A673 (cell line): ENCODE results near the gene ENDOD1. TPM values are rescaled to one million over a fixed set of nuclear protein-coding genes. Genes with fewer than 3 reads are reported as not detected.

Experiments
- BruUV-seq: library from RNA; stranded (reverse); fragments of 400-500 nt; replicated peaks from 2 replicates; lab custom pipeline; 2021; lab: Mats Ljungman, UMichigan
- CTCF ChIA-PET: fragments of 300-600 bp; sonication (Branson Sonifier 250); formaldehyde crosslinking; loops from one replicate; lab custom pipeline; 2022; ENCODE audit warnings: antibody characterized with exemption; lab: Charles Lee
- POLR2A ChIA-PET: fragments of 300-600 bp; sonication (Branson Sonifier 250); formaldehyde crosslinking; loops from one replicate; lab custom pipeline; 2022; ENCODE audit warnings: antibody characterized with exemption; ENCODE audit not compliant: low non-redundant PET; lab: Charles Lee
- DNase-seq: peaks from one replicate; pipeline ENCODE4 v3.0.0-alpha.2; 2015; ENCODE audit warnings: low spot score
- H3K27ac ChIP-seq: fragments of 200-600 bp; sonication (generic); 2 replicates; pipeline ENCODE4 v1.5.1; 2016; ENCODE audit warnings: mixed run types, low read depth, mild to moderate bottlenecking, mixed read lengths, antibody characterized with exemption, low read length; ENCODE audit not compliant: poor library complexity, severe bottlenecking
- H3K27me3 ChIP-seq: fragments of 200-600 bp; sonication (generic); replicated peaks from 2 replicates; pipeline ENCODE4 v1.6.1; 2017; ENCODE audit warnings: mixed run types, low read depth, mild to moderate bottlenecking, mixed read lengths, antibody characterized with exemption, low read length; ENCODE audit not compliant: insufficient read depth, poor library complexity
- H3K36me3 ChIP-seq: fragments of 200-600 bp; sonication (generic); 2 replicates; pipeline ENCODE4 v1.6.1; 2016; ENCODE audit warnings: mixed run types, mild to moderate bottlenecking, mixed read lengths, antibody characterized with exemption, low read length; ENCODE audit not compliant: insufficient read depth, poor library complexity, severe bottlenecking
- H3K4me1 ChIP-seq: fragments of 200-600 bp; sonication (generic); 2 replicates; pipeline ENCODE4 v1.6.1; 2017; ENCODE audit warnings: mixed run types, mild to moderate bottlenecking, mixed read lengths, antibody characterized with exemption, low read length; ENCODE audit not compliant: insufficient read depth, poor library complexity, severe bottlenecking
- H3K4me3 ChIP-seq: fragments of 200-600 bp; sonication (generic); 2 replicates; pipeline ENCODE4 v1.5.1; 2016; ENCODE audit warnings: low read depth, mixed run types, mild to moderate bottlenecking, mixed read lengths, low read length; ENCODE audit not compliant: poor library complexity, severe bottlenecking
- H3K9me3 ChIP-seq: fragments of 200-600 bp; sonication (generic); 2 replicates; pipeline ENCODE4 v1.6.1; 2016; ENCODE audit warnings: mixed run types, low read depth, mild to moderate bottlenecking, mixed read lengths, antibody characterized with exemption, low read length; ENCODE audit not compliant: poor library complexity, severe bottlenecking
- EZH2 ChIP-seq: fragments of 200-600 bp; sonication (generic); IDR thresholded peaks from 2 replicates; pipeline ENCODE4 v1.6.1; 2017; ENCODE audit warnings: borderline replicate concordance, low read depth, mild to moderate bottlenecking, mixed read lengths, antibody characterized with exemption, low read length; ENCODE audit not compliant: poor library complexity, severe bottlenecking
- intact Hi-C: fragments of 100-400 bp; cut with micrococcal nuclease; formaldehyde crosslinking; loops from one replicate; pipeline ENCODE4 v1.10.0; 2022; ENCODE audit not compliant: unreplicated experiment
- total RNA-seq: library from RNA; stranded (reverse); gene quantifications from 2 replicates; pipeline ENCODE4 v1.2.3, GENCODE V29; 2021
- TF ChIP-seq, protein P1 (sequence below): fragments of 300-800, 200-600 bp; sonication (generic); conservative IDR thresholded peaks from 2 replicates; pipeline ENCODE4 v1.5.1; 2017; ENCODE audit warnings: low read depth, mild to moderate bottlenecking, antibody characterized with exemption, low read length, moderate library complexity, mixed read lengths

ENDOD1 gene
- total RNA-seq, 1 experiment from 2014 or later = 7.3 TPM

DNA sequence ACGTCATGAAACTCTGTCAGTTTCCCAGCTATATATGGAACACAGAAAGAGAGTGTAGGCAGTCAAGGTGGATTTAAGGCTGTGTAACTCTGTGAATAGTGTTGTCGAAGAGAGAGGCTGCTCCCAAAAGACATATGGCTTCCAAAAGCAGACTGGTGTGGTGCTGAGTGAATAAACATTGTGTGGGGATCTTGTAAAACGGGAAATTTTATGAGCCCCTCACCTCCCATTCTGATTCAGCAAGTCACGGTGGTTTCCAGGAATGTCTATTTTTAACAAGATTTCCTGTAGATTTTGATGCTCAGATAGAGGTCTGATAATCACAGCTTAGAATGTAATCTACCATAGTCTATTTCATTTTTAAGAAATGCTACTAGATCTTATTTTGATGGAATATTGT, 73.5 kb downstream of the ENDOD1 start:
- TF ChIP-seq, protein P1, sequence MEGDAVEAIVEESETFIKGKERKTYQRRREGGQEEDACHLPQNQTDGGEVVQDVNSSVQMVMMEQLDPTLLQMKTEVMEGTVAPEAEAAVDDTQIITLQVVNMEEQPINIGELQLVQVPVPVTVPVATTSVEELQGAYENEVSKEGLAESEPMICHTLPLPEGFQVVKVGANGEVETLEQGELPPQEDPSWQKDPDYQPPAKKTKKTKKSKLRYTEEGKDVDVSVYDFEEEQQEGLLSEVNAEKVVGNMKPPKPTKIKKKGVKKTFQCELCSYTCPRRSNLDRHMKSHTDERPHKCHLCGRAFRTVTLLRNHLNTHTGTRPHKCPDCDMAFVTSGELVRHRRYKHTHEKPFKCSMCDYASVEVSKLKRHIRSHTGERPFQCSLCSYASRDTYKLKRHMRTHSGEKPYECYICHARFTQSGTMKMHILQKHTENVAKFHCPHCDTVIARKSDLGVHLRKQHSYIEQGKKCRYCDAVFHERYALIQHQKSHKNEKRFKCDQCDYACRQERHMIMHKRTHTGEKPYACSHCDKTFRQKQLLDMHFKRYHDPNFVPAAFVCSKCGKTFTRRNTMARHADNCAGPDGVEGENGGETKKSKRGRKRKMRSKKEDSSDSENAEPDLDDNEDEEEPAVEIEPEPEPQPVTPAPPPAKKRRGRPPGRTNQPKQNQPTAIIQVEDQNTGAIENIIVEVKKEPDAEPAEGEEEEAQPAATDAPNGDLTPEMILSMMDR = no peak
- no peak for TF ChIP-seq EZH2
- DNase-seq = no peak
- no peaks in the 10 kb centered on the region for H3K4me1 ChIP-seq
- ChIA-PET CTCF (no interaction called here), POLR2A (no interaction called here)
- H3K9me3 ChIP-seq = no peaks in the 10 kb centered on the region
- H3K4me3 ChIP-seq = no peak overlapping the region
- intact Hi-C loops = no loop called here
- no TSS peak for BruUV-seq
- no peak overlapping the region for H3K27ac ChIP-seq
- no peaks in the 10 kb centered on the region for H3K36me3 ChIP-seq
- no peaks in the 10 kb centered on the region for H3K27me3 ChIP-seq

DNA sequence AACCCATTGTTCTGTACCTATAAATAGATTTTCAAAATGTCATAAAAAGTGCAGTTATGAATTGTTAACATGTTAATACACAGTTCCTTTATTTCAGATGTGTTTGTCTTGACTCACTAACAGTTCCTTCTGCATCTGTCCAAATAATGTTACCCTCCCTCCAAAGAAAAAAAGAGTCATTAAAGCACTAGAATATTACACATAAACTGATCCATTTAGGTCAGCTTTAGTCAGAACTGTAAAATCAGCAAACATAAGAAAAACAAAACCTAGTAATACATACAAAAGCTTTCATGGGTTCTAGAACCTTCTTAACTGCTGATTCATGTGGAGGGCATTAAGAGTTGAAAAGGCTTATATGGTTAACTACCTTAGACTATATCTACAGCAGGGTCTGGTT, 76.0 kb downstream of the ENDOD1 start:
- Histone ChIP-seq H3K36me3 (no peaks in the 10 kb centered on the region), H3K27me3 (no peaks in the 10 kb centered on the region), H3K9me3 (no peaks in the 10 kb centered on the region), H3K4me1 (no peaks in the 10 kb centered on the region), H3K27ac (no peak overlapping the region), H3K4me3 (no peak overlapping the region)
- ChIA-PET CTCF (no interaction called here), POLR2A (no interaction called here)
- no peak for TF ChIP-seq EZH2
- TF ChIP-seq, protein P1 = no peak
- BruUV-seq = no TSS peak
- intact Hi-C loops = no loop called here
- DNase-seq = no peak

DNA sequence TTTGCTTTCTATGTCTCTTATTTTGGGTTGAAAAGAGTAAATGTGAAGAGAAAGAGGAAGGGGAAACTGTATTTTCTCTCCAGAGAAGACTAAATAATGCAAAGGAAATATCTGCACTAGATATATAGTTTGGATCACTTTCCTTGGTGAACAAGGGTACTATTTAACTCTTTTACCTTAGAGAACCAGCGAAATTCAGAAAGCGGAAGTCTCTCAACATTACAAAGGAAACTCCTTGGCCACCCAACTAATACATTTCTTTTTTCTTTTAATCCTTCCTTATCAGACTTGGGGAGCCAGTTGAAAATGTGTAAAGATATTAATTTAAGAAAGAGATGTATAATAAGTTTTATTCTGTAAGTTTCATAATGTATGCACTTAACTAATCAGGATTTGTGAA, 77.1 kb downstream of the ENDOD1 start:
- no peak for DNase-seq
- no TSS peak for BruUV-seq
- Histone ChIP-seq H3K9me3 (no peaks in the 10 kb centered on the region), H3K27ac (no peak overlapping the region), H3K36me3 (no peaks in the 10 kb centered on the region), H3K4me1 (no peaks in the 10 kb centered on the region), H3K4me3 (no peak overlapping the region), H3K27me3 (no peaks in the 10 kb centered on the region)
- no peak for TF ChIP-seq EZH2
- TF ChIP-seq, protein P1 = no peak
- CTCF ChIA-PET = interaction anchor here (0.6 kb wide), 1 partner anchor 693 kb away, joined by 3 read pairs; no protein-coding TSS in a partner anchor
- POLR2A ChIA-PET = no interaction called here
- intact Hi-C loops = no loop called here
